HCT116 (cell line): ENCODE results near the gene EEF2KMT.

Source experiments
- CTCF ChIP-seq, 3 experiments: fragments of 200-600 bp in 1 of 3; sonication (generic) in 1 of 3; IDR thresholded peaks in 2 of 3; conservative IDR thresholded peaks in 1 of 3; 2 replicates each; pipeline ENCODE4 v1.5.1; 2012 to 2017; ENCODE audit warnings: low read depth in 2 of 3, low read length in 2 of 3, antibody characterized with exemption in 1 of 3, borderline replicate concordance in 1 of 3, control low read depth in 1 of 3, mild to moderate bottlenecking in 1 of 3, mixed read lengths in 1 of 3, mixed run types in 1 of 3, moderate library complexity in 1 of 3; ENCODE audit not compliant: insufficient read depth in 1 of 3
- EGR1 ChIP-seq: IDR thresholded peaks from 2 replicates; pipeline ENCODE4 v1.6.1; 2012; ENCODE audit warnings: low read depth
- EZH2 ChIP-seq: fragments of 200-600 bp; sonication (generic); IDR thresholded peaks from 2 replicates; pipeline ENCODE4 v1.6.1; 2017; ENCODE audit warnings: antibody characterized with exemption, mixed run types
- EZH2phosphoT487 ChIP-seq: fragments of 200-600 bp; IDR thresholded peaks from 2 replicates; pipeline ENCODE4 v1.6.1; 2018; ENCODE audit warnings: antibody characterized with exemption, borderline replicate concordance
- POLR2A ChIP-seq: IDR thresholded peaks from 2 replicates; pipeline ENCODE4 v1.7.0; 2011; ENCODE audit warnings: borderline replicate concordance; ENCODE audit not compliant: insufficient read depth, insufficient read length; ENCODE audit errors: extremely low read depth
- POLR2AphosphoS5 ChIP-seq: IDR thresholded peaks from 2 replicates; pipeline ENCODE4 v1.6.1; 2011; ENCODE audit warnings: mild to moderate bottlenecking, low read depth, low read length, moderate library complexity
- RAD21 ChIP-seq: IDR thresholded peaks from 2 replicates; pipeline ENCODE4 v1.6.1; 2012; ENCODE audit warnings: low read depth, mild to moderate bottlenecking
- SIN3A ChIP-seq: IDR thresholded peaks from 2 replicates; pipeline ENCODE4 v1.6.1; 2012; ENCODE audit warnings: low read depth
- YY1 ChIP-seq: IDR thresholded peaks from 2 replicates; pipeline ENCODE4 v1.6.1; 2011; ENCODE audit warnings: low read length, low read depth, moderate library complexity, mild to moderate bottlenecking; ENCODE audit not compliant: insufficient replicate concordance; ENCODE audit errors: extremely low read depth

GRCh38 chr16:5056352-5056751, 41.2 kb downstream of the EEF2KMT start:
- TF ChIP-seq CTCF (IDR thresholded peaks at IDR 0.05 in 2 of 3, conservative IDR thresholded peaks at IDR 0.05 in 1 of 3; ENCODE audit: borderline replicate concordance in 1 of 3, insufficient read depth in 1 of 3, low read depth in 2 of 3, low read length in 2 of 3): peak; percentile 44 to 86 (median 82); a peak in 5 of 6 replicates
- TF ChIP-seq SIN3A: no peak
- TF ChIP-seq EZH2: no peak
- peak; percentile 64 for TF ChIP-seq RAD21
- no peak for TF ChIP-seq YY1
- TF ChIP-seq EGR1: no peak
- no peak for TF ChIP-seq POLR2A
- no peak for TF ChIP-seq EZH2phosphoT487
- no peak for TF ChIP-seq POLR2AphosphoS5
